GM19023 (cell line): ENCODE measurements around the gene RNF144B.
A peak's percentile ranks its signal among the peaks of the same experiment; 100 is the strongest.

Experiments used
- ATAC-seq: cut with Tn5 transposase; IDR thresholded peaks from one replicate; pipeline ENCODE4 v1.9.1; 2021; ENCODE audit warnings: mild to moderate bottlenecking, moderate library complexity; ENCODE audit not compliant: unreplicated experiment

RNF144B gene

DNA sequence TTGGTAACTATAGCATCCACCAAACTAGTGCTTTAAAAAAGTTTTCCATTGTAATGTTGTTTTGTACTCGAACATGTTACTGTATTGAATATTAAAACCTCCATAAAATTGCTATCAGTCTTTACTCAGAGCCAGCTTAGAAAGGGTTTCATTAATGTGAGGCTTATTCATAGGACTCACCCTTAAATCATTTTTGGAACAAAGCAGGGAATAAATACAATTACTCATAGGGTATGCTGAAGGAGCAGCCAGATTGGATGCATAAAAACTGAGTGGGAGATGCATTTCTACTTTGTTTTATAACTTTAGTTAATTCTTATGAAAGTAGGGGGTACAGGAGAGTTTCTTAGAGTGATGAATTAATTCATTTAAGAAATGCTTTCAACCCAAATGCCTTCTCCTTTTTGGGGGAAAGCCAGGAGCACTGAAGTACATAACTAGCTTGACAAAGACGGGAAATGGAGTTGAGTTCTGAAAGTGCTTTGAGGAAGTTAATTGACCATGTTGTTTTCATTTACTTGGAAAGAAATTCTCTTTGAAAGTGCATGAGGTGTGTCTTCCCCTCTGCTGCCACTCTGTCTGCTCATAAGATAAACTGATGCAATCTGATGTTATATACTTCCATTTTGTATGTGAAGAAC, 90.3 kb downstream of the RNF144B start:
- no peak for ATAC-seq

DNA sequence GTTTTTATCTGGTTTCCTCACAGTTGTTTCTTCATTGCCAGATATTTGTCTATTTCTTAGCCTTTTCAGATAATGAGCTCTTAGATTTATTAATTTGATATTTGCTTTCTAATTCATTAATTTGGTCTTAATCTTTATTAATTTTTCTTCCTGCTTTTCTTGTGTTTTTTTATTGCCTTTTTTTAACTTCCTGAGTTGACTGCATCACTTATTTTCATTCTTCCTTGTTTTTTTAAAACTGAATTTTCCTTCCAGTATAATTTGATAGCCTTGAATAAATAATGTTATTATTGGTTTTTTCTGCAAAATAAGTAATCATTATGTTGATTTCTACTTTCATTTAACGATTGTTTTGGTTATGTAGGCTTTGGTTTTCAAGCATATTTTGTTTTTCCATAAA, 91.5 kb downstream of the RNF144B start:
- ATAC-seq, result no peak

DNA sequence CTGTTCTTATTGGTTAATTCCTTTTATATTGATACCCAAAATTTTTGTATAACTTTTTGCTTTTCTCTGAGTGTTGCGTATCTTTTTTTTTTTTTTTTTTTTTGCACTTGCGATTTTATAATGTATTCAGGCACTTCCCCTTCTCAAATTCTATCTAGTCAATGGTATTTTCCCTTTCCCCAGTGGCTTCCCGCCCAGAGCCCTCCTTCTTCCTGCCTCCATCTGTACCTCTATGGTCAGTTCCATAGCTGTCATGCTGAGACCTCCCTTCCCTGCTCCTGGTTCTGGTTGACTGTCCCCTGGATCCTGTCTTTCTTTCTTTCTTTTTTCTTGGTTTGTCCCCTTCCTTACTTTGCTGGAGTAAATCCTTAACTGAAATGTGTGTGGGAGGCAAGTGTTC, 94.7 kb downstream of the RNF144B start:
- ATAC-seq, result no peak

DNA sequence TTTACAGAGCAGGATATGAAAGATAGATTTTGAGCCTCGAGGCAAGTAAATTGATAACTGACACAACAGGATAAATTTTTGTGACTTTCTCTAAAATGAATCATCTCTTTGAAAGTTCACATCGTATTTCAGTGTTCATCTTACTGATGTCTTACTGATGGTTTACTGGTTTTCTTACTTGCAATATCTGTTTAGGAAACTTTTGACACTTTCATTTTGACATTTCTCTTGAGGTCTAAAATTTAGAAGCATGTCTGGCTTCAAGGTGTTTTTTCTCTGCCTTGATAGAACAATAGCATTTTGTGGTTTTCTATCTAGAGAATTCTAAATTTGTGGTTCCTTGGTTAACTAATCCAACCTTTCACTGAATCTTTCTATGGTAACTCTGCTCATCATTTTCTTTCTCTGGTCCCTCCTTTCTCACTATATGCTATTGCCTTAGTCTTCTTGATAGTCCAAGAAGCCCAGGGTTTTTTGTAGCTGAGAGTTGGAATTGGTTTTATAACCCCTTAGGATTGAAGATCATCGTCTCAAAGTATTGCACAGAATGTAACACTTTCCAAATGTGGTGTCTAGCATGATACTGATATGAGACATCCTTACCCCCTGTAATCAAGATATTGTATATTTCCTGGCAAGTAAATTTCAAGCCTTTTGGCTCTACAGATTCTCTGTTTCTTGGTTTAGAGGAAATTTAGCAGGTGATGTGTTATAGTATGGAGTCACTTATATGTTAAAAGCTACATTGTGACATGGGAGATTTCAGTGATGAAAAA, 98.7 kb downstream of the RNF144B start:
- ATAC-seq, result no peak

DNA sequence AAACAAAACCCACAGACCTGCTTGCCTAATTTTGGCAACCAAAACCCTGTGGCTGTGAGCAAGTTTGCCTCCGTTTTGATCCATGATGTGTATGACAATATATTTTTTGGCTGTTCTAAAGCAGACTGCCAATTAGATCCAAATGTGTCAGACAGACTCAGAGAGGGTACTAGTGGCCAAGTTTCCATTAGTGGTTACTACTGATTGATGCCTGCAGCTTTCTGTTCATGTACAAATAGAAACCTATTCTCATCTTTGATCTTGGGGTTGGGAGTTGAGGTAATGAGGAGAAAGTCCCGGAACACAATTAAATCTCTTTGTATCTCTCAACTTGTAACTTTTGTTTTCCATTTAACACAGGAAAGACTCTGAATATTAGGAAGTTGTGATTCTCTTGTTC, 100.9 kb downstream of the RNF144B start:
- ATAC-seq, result no peak

DNA sequence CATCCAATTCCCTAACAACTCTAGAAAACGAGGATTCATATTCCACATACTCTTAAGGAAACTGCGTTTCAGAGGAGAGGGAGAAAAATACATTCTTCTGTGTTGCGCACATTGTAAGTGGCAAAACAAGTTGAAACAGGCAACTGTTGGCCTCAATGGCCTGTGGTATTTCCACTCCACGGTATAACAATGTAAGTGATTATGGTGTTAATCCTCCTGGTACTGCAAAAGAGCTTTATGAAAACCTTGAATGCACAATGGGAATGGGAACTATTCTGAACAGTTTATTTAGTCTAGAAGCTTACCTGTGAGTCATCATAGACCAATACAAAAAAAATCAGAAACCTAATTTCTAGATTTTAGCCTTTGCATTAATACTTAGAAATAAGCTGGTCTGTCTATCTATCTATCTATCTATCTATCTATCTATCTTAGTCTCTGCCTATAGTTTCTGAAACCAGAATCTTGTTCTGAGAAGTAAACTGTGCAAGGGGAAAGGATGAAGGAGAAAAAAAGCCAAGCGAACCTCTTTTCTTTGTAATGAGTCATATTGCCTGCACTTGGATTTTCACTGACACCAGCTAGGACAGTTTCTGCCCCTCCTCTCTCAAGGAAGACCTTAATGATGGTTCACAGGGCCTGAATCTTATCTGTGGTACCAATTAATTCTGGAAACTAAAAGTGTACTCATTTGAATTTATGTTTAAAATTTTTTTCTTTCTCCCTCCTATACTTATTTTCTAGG, 101.5 kb downstream of the RNF144B start:
- no peak for ATAC-seq

DNA sequence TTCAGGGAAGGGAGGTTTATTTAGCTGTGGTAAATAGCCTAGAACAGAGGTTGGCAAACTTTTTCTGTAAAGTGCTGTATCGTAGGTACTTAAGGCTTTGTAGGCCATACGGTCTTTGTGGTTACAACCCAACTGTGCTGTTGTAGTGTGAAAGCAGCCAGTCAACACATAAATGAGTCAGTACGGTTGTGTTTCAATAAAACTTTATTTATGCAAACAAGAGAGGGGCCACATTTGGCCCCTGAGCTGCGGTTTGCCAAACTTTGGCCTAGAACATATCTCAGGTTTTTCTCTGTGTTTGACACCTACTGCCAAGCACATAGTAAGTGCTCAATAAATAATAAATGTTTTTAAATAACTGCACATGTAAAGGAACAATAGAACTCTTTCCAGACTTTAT, 102.2 kb downstream of the RNF144B start:
- no peak for ATAC-seq

DNA sequence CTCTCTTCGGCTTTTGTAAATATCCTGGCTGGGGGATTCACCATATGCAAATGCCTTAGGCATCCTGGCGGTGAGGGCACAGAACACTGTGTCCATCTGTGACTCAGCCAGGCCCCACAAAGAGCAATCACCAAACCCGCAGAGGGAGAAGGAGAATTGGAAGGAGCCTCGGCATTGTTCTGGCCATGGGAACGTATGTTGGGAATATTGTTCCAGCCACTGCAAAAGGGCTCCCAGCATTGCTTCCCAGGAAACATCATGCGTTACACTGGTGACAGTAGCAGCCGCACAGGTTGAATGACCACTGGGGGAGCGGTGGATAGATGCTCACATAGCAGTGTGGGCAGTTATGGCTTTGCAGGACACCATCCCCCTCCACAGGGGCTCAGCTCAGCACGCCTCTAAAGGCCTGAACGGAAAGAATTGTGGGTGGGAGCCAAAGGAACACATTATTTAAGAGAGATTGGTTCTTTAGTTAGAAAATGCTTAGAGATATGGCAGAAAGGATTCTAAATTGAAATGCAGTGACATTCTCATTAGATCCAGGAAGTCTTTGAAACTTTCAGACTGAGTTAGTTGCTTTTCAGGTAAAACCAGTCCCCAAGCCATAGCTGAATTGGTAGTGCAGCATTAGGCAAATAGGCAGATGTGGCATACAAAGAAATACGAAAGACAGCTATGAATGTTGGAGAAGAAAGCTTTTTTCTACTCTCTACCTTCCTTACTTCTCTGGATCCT, 104.3 kb downstream of the RNF144B start:
- no peak for ATAC-seq

DNA sequence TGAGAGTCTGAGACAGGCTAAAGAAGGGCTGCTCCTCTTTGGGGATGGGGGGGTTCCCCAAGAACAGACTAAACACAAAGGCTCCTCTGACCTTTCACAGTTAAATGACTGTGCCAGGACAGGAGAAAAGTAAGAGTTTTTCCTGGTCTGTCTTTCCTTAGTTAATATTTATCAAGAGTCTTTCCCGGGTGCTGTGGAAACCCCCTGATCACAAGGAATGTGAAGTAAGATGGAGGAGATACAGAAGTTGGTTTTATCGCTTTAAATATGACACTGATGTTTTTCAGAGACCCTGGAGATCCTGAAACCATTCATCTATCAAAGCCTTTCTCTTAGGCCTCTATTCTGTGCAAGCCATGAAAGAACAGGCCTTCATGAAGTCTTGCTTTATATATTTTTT, 105.8 kb downstream of the RNF144B start:
- no peak for ATAC-seq

DNA sequence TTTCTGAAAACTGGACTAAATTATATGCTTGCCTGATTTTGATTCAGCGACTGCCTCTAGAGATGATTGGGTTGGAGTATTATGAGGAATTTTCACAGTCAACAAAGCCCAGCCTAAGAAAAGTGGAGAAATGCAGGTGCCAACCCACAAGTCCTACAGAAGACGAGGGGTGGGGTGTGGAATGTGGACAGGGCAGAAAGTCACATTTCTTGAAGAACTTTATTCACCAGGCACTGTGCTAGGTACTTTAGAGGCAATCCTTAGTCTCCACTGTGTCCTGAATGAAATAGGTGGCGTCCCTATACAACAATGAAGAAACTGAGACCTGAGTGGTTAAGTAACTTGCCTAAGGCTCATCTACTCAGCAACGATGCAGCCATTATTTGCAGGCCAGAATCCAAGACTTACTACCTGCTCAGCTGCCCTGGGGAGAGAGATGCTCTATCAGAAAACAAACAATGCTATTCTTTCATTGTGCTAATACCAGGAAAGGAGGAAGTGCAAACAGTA, 106.3 kb downstream of the RNF144B start:
- ATAC-seq, result no peak

DNA sequence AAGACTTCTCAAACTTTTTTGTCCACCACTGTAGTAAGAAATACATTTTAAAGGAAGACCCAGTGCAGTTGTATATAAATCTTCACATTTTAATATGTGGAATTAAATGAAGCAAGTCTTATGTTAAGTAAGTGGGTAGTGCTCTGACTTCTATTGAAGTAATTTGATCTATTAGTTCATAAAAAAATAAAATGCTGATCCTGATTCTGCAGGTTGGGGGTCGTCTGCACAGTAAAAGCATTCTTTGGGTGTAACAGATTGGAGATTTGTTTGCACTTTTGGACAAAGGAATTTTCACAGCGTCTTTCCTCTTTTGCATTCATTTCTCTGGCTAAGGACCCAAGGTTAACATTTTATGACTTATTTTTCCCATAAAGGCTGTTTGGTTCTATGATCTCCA, 106.8 kb downstream of the RNF144B start:
- no peak for ATAC-seq

DNA sequence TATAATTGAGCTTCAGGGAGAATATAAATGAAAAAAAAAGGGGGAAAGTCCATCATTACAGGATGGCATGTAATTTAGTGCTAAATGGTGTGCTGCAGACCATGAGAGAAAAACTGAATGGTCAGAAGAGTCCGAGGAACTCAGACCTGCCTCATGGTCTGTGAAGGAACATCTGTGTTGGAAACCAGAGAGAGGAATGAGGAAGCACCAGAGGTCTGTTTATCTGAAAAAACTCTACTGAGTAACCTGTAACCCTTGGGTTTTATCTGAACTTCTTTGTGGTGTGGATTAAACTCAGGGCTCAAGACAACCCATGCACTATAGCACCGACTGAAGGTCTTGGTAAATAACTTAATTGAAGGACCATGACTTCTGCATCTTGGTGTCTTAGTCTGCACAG, 108.1 kb downstream of the RNF144B start:
- no peak for ATAC-seq

DNA sequence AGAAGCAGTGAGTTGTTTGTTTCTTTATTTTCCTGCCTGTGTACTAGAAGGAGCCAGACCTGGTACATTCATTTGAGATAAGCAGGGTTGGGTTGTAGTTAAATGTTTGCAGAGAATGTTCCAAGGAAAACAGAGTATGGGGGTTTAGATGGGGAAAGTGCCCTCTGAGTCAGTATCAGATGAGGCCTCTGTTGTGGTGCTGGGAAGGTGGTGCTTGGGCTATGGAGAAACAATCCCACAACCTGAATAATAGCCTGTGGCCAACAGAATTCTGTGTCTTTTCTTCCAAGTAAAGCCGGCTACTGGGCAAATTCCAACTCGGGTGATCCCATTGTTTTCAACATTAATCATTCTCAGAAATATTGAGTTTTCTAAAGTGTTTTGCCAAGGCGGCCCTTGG, 109.3 kb downstream of the RNF144B start:
- no peak for ATAC-seq

DNA sequence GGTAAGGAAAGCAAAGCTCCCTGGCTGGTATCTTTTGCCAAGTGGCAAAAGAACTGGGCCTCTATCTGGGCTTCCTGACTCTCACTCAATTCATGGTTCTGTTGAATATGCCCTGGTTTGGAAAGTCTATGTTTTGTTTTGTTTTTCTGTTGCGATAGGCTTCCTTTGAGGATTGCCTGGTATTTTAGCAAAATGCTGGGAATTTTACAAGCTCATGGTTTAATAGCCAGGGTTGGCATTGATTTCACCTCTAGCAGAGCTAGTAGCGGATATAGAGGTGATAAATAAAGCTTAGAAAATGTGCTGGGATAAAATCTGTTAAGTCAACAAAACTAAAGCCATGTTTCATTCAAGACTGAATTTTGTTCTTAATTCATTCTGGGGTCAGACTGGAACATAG, 109.9 kb downstream of the RNF144B start:
- no peak for ATAC-seq

DNA sequence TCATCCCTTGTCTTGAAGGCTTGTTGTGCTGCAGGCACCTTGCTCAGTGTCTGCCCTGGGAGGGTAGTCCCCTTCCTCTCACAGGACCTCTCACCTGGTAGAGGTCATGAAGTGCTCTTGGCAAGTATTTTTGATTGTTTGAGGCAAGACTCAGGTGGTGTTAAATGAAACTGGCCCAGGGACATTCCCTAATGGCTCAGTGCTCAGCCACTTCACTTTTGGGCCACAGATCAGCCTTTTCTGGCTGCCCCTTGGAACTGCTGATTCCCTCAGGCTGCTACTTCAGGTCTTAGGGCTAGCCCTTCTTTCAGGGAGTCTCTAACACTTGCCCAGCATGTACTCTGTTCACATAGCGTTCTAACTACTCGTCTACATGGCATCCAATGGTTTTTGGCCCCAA, 111.3 kb downstream of the RNF144B start:
- no peak for ATAC-seq

DNA sequence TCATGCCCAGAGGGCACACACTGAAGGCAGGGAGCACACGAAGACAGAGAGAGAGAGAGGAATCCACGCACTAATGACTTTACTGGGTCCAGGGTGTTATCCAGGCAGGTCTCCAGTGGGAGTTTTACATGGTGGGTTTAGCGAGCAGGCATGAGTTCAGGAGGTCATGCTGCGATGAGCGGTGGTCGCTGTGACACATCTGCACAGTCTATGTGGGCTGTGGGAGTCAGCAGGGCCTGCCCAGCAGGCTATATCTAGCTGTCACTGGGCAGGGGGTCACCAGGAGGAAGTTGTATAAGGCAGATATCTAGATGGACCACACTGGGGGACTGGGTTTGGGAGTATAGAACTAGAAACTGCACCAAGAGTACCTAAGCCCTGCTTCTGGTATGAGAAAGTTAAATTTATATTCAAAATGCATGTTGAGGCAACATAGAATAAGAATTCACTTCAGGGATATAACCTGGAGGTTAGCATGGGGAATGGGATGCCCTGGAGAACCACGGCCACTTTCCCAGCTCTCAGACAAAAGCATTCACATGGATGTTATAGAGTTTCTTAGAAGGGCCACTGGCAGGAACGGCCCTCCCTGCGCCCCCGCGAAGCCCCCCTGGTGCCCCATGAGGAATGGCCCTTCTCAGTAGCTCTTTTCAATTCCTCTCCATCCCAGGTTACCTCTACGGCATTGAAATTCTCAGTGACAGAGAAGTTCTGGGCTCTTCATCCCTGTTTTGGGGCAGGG, 113.9 kb downstream of the RNF144B start:
- no peak for ATAC-seq

DNA sequence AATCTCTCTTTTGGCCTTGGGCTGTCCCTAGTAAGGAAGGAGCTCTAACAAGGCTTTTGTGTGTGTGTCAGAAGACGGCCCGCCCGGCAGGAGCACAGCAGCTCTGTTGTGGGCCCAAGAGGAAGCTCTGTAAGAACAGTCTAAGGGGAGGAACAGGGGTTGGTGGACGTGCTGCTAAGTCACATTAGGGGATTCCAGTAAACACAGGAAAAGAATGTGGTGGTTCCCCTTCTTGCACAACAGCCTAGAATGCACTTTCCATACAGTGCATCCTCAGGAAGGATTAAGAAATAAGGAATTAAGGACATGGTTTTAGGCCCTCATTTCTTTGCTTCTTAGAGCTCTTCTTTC, 114.5 kb downstream of the RNF144B start:
- ATAC-seq, result no peak

DNA sequence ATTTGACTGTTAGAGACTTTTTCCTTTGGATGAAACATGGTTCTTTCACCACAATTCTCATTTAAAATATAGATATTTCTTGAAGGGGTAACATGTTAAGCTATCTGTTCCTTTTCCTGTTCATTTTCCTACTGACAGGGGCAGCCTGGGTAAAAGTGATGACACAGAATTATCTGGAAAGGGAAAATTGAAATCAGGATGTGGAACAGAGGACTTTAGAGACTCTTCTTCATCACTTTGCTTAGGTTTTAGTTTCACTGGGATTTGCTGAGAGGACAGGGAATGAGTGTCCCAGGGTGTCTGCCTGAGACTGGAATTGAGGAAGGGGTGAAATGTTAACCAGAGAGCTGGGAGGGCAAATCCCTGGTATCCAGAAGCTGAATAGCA, 116.0 kb downstream of the RNF144B start:
- ATAC-seq, result no peak

DNA sequence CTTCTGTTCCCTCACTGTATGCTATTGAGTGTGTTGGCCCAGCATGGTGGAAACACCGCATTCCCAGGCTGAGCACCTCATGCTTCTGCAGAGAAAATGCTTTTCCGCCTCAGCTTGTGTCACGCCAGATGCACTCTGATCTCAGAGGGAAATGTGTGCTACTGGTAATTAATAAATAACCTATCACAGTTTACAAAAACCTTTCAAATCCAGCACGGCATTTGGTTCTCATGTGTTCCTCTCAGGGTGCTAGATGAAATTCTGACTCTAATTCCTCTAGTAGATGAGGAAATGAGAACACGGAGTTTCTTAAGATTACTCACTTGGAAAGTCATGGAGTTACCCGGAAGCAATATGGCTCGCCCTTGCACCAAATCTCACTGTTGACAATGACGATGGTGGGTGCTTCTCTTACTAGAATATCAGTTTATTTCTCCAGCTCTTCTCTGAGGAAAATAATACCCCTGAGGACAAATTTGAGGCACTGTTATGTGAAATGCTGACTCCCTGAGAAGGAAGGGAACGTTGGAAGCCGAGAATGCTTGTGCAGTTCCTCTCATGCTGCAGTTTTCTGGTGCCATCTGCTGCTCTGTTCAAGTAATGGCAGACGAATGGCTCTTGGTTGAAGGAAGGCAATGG, 116.6 kb downstream of the RNF144B start:
- peak; percentile 74 for ATAC-seq

DNA sequence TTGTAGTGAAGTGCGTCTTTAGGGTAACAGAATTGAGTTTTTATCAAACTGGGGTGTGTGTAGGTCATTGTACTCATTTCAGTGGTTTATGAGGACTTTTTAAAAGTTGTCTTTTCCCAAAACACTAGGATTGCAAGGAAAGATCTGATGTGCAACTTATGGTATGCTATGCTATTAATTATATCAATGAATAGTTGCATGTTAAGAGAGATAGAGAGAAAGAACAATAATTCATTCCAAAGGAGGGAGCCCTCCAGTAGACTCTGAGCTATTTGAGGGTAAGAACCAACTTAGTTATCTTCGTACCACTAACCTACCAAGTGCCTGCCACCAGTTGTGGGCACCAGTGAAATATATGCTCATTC, 117.1 kb downstream of the RNF144B start:
- ATAC-seq, result no peak
